22Rv1 (cell line): ENCODE results near the gene ST8SIA5.

Experiments
- H3K27ac ChIP-seq: fragments of 450-650 bp; 2 replicates; pipeline ENCODE4 v1.5.1; 2017
- ZFX ChIP-seq: fragments of 450-650 bp; IDR thresholded peaks from 2 replicates; pipeline ENCODE4 v1.6.1; 2017; ENCODE audit warnings: antibody characterized with exemption, borderline replicate concordance
- TF ChIP-seq, protein P1 (sequence below): fragments of 450-650 bp; IDR thresholded peaks from 2 replicates; pipeline ENCODE4 v1.5.1; 2017; ENCODE audit warnings: mild to moderate bottlenecking

The ST8SIA5 gene

DNA sequence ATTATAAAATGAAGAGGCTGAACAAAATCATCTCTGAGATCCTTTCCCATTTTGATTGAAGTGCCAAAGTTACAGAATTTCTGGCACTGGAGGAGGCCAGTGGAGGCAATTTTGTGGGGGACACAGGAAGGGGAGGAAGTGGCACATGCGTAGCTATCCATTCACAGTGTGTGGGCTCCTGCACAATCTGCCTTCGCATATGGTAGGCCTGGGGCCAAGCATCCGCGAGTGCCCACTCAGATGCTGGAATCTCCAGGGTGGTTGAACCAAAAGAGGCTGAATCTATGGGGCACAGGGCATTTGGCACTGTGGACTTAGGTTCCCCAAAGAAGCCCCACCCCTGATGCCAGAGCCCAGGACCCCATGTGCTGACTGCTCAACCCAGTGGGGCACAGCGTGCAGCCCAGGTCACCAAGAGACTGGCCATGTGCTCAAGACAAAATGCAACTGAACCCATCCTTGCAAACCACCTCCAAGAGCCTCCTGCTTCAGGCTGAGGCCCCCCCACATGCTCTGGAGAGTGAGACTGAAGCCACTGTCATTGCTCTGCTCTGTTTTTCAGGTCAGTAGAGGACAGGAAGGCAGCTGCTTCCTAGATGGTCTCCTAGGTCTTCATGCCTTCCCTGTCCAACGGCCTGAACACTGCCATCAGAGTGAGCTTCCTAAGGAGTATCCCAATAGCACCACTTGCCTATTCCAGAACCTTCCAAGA is 28.5 kb downstream of the ST8SIA5 start:
- H3K27ac ChIP-seq, result no peak overlapping the region
- TF ChIP-seq, protein P1, sequence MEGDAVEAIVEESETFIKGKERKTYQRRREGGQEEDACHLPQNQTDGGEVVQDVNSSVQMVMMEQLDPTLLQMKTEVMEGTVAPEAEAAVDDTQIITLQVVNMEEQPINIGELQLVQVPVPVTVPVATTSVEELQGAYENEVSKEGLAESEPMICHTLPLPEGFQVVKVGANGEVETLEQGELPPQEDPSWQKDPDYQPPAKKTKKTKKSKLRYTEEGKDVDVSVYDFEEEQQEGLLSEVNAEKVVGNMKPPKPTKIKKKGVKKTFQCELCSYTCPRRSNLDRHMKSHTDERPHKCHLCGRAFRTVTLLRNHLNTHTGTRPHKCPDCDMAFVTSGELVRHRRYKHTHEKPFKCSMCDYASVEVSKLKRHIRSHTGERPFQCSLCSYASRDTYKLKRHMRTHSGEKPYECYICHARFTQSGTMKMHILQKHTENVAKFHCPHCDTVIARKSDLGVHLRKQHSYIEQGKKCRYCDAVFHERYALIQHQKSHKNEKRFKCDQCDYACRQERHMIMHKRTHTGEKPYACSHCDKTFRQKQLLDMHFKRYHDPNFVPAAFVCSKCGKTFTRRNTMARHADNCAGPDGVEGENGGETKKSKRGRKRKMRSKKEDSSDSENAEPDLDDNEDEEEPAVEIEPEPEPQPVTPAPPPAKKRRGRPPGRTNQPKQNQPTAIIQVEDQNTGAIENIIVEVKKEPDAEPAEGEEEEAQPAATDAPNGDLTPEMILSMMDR, result no peak
- TF ChIP-seq ZFX, result no peak

DNA sequence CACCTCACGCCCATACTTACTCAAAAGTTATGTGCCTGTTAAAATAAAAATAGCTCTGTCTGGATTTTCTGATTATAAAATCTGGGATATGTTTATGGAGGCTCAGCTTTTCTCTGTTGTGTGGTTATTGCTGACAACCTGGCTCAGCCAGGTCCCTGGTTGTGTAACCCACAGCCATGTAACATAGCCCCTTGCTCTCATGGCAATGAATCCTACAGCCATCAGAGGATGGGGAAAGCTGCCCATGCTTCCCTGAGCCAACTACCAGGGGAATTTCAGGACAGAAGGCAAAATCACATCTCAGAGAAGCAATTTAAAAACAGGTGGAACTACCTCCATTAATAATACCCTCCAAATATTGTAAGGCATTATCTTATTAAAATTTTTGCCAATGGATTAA is 29.7 kb downstream of the ST8SIA5 start:
- TF ChIP-seq, protein P1, result no peak
- TF ChIP-seq ZFX, result no peak
- no peak overlapping the region for H3K27ac ChIP-seq

DNA sequence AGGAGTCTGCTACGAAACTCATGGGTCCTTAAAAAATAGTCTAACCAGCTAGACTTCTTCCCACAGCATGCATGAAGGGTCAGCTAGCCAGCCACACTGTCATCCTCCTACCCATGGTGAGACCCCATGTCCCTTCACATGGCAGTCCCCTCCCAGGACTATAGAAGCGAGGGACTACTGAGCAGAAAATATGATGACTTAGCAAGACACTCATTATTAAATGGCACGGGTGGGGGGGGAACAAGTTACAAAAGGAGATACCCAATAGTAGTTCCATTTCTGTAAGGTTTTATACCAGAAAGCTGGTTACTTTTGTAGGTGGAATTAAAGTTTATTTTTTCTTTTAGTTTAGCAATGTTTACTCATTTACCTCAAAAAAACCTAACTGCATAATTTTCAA is 31.5 kb downstream of the ST8SIA5 start:
- TF ChIP-seq, protein P1, result no peak
- TF ChIP-seq ZFX, result no peak
- H3K27ac ChIP-seq, result no peak overlapping the region

DNA sequence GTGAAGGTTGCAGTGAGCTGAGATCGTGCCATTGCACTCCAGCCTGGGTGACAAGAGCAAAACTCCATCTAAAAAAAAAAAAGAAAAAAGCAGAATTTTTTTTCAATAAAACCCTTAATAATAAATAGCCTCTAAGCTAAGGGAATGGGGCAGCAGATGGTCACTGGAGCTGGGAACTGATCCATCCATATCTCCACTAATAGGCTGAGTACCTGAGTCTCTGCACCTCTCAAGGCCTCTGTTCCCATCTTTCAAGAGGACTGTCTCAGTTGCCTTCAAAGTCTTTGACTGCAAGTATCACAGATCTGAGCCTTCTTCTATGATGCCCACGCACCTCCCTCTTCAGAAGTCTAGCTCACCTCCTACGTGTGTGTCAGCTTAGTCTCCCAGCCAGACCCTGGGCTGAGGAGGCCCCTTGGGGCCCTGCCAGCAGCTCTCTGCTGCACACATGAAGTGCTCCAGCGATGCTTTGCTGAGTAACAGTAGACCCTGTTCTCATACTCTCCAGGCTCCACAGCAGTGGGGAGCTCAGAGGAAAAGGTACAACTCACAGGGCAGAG is 32.9 kb downstream of the ST8SIA5 start:
- H3K27ac ChIP-seq, result no peak overlapping the region
- TF ChIP-seq ZFX, result no peak
- TF ChIP-seq, protein P1, result no peak

DNA sequence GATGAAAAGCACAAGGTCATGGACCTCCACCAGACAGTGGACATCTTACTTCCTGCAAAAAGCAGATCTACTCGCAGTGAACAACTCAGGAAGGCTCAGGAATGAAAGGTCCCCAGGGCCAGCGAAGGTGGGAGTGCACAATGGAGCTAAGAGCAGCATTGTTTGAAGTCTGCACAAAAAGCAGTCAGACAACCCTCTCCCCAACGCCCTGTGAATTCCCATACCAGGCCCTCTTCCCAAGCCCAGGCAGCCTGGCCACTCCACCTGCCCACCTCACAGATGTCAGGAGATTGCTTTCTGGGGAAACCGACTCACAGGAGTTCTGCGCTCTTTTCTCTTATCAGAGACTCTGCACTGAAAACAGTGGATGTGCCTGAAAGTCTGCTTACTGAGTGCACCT is 34.8 kb downstream of the ST8SIA5 start:
- H3K27ac ChIP-seq, result no peak overlapping the region
- TF ChIP-seq ZFX, result no peak
- TF ChIP-seq, protein P1, result no peak

DNA sequence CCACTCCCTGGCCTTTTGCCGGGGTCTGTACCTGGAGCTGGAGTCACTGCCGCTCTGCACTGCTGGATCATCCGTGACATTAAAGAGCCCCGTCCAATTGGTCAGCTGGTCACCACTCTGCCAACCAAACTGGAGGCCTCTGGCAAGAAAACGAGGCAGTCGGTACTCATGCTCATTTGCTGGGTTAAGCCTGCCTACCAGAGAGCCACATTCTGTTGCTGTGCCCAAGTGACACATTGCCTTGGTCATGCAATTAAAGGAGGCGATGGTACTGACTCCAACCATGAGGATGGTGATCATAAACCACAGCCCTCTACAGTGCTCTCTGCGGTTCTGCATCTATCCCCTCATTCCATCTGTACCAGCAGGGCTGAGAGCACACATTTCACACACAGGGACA is 35.5 kb downstream of the ST8SIA5 start:
- TF ChIP-seq, protein P1, result no peak
- no peak for TF ChIP-seq ZFX
- H3K27ac ChIP-seq, result no peak overlapping the region

DNA sequence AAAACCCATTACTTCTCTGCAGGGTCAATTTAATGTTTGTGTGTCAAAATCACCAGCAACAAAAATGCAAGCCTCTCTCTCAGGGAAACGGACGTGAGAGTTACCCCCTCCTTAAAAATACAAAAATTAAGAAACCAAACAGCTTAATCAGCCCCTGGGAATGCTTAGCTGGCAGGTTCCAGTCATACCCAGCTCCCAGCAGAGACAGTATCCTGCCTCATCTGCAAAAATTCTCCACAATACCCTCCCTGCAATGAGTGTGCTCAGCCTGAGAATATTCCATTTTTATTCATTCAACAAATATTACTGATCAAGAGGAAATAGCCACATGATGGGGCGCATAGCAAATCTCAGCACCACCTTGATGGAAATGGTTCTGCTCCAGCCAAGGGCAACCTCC is 36.3 kb downstream of the ST8SIA5 start:
- H3K27ac ChIP-seq, result no peak overlapping the region
- no peak for TF ChIP-seq ZFX
- TF ChIP-seq, protein P1, result no peak
